NB4 (cell line): ENCODE measurements around the gene BCL7C.

Experiments
- DNase-seq: peaks from one replicate; pipeline ENCODE4 v3.0.0; 2010; ENCODE audit warnings: low read depth
- H3K4me3 ChIP-seq: one replicate; pipeline ENCODE4 v1.5.1; 2011; ENCODE audit warnings: mild to moderate bottlenecking, low read depth, low read length, moderate library complexity
- MYC ChIP-seq: IDR thresholded peaks from 2 replicates; pipeline ENCODE4 v1.6.1; 2011; ENCODE audit warnings: low read depth, low read length
- POLR2A ChIP-seq: IDR thresholded peaks from 2 replicates; pipeline ENCODE4 v1.6.1; 2011; ENCODE audit warnings: mild to moderate bottlenecking; ENCODE audit not compliant: insufficient read length; ENCODE audit errors: extremely low read depth
- TF ChIP-seq, protein P1 (sequence below): IDR thresholded peaks from 2 replicates; pipeline ENCODE4 v1.6.1; 2011; ENCODE audit warnings: low read depth, low read length
- TF ChIP-seq, protein P2 (sequence below): IDR thresholded peaks from one replicate; pipeline ENCODE4 v1.5.1; 2012; ENCODE audit warnings: low read depth, low read length

BCL7C gene

DNA sequence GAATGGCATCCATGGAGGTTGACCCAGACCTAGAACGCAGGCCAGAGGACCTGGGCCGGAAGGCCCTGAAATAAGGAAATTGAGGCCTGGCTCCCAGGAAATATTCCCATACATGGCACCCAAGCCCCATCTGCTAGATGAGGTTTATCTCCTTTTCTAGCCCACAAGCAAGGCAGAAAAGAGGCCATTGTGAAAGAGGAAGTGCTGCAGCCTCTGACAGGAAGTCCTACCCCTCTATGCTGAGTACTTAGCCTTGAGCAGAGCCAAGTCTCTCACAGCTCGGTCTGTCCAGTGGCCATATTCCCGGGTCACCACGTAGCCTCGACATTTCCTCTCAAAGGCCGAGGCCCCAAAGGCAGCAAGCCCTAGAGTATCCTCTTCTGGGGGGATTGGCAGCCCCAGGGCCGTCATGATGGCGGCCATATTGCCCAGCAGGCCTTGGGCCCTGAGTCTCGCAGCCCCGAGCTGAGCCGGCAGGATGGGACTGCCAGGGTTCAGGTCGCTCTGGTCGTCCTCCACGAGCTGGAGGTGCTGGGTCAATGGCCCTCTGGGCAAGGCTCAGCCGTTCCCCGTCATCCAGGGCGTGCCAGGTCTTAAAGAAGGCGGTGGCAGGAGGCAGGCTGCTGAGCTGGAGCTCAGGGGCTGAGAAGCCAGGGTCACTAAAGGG is 10.4 kb upstream of the BCL7C start:
- DNase-seq = peak; percentile 75
- H3K4me3 ChIP-seq = peak overlapping the region; percentile 32
- TF ChIP-seq POLR2A = no peak

DNA sequence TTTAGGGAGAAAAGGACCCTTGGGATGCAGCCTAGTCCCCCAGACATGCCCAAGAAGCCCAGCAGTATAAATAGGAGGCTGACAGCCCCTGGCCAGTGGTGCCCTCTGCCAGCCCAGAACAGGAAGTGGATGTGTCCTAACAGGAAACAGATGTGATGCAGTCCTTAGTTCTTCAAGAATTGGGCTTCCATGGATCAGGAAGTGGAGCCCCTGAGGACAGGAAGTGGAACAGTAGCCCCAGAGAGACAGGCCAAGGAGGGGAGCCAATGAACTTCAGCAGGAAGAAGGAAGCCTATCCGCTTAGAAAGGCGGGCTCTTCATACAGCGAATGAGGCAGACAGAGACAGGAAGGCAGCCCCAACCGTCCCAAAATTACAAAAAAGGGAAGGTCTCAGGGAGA is 9.7 kb upstream of the BCL7C start:
- H3K4me3 ChIP-seq = peak overlapping the region; percentile 32
- DNase-seq = peak; percentile 96

DNA sequence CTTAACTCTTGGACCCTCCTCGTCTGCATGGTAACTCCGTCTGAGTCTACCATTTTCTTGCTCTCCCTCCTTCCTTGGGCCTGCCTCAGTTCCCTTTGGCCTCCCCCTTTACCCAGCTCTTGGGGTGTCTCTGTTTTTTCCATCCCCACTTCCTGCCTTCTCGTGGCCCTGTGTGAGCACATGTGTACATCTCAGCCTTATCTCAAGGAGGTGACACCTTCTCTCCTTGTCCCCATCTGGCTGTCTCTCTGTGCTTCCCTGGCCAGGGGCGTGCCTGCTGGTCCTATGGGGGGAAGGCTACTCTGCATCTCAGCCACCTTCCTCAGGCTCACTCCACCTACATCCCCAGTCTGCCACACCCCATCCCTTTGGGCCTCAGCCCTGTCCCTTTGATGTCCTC is 9.1 kb upstream of the BCL7C start:
- H3K4me3 ChIP-seq = peak overlapping the region; percentile 32
- TF ChIP-seq, protein P1, sequence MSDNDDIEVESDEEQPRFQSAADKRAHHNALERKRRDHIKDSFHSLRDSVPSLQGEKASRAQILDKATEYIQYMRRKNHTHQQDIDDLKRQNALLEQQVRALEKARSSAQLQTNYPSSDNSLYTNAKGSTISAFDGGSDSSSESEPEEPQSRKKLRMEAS = peak; percentile 45; the same call in 1 of the 2 replicates
- TF ChIP-seq, protein P2, sequence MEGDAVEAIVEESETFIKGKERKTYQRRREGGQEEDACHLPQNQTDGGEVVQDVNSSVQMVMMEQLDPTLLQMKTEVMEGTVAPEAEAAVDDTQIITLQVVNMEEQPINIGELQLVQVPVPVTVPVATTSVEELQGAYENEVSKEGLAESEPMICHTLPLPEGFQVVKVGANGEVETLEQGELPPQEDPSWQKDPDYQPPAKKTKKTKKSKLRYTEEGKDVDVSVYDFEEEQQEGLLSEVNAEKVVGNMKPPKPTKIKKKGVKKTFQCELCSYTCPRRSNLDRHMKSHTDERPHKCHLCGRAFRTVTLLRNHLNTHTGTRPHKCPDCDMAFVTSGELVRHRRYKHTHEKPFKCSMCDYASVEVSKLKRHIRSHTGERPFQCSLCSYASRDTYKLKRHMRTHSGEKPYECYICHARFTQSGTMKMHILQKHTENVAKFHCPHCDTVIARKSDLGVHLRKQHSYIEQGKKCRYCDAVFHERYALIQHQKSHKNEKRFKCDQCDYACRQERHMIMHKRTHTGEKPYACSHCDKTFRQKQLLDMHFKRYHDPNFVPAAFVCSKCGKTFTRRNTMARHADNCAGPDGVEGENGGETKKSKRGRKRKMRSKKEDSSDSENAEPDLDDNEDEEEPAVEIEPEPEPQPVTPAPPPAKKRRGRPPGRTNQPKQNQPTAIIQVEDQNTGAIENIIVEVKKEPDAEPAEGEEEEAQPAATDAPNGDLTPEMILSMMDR = no peak
- TF ChIP-seq MYC = 0 out of 2 replicates have a peak, but pooled peaks have one; percentile 26
- DNase-seq = peak; percentile 47

More for the DNA sequence above, 9.7 kb upstream of the BCL7C start:
- TF ChIP-seq, protein P1 = peak; percentile 48
- TF ChIP-seq MYC = 0 out of 2 replicates have a peak, but pooled peaks have one; percentile 21
- peak; percentile 42 for TF ChIP-seq POLR2A
- TF ChIP-seq, protein P2 = no peak

DNA sequence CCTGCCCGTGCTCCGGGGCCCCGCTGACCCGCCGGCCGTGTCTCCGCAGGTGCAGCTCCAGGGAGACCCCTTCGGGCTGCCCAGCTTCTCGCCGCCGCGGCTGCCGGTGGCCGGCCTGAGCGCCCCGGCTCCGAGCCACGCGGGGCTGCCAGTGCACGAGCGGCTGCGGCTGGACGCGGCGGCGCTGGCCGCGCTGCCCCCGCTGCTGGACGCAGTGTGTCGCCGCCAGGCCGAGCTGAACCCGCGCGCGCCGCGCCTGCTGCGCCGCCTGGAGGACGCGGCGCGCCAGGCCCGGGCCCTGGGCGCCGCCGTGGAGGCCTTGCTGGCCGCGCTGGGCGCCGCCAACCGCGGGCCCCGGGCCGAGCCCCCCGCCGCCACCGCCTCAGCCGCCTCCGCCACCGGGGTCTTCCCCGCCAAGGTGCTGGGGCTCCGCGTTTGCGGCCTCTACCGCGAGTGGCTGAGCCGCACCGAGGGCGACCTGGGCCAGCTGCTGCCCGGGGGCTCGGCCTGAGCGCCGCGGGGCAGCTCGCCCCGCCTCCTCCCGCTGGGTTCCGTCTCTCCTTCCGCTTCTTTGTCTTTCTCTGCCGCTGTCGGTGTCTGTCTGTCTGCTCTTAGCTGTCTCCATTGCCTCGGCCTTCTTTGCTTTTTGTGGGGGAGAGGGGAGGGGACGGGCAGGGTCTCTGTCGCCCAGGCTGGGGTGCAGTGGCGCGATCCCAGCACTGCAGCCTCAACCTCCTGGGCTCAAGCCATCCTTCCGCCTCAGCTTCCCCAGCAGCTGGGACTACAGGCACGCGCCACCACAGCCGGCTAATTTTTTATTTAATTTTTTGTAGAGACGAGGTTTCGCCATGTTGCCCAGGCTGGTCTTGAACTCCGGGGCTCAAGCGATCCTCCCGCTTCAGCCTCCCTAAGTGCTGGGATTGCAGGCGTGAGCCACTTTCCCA is 8.4 kb upstream of the BCL7C start:
- DNase-seq = peak; percentile 79
- TF ChIP-seq, protein P1 = peak; percentile 4; the same call in 1 of the 2 replicates
- peak; percentile 57 for TF ChIP-seq MYC
- TF ChIP-seq POLR2A = peak; percentile 57
- TF ChIP-seq, protein P2 = no peak
- H3K4me3 ChIP-seq = peak overlapping the region; percentile 61

DNA sequence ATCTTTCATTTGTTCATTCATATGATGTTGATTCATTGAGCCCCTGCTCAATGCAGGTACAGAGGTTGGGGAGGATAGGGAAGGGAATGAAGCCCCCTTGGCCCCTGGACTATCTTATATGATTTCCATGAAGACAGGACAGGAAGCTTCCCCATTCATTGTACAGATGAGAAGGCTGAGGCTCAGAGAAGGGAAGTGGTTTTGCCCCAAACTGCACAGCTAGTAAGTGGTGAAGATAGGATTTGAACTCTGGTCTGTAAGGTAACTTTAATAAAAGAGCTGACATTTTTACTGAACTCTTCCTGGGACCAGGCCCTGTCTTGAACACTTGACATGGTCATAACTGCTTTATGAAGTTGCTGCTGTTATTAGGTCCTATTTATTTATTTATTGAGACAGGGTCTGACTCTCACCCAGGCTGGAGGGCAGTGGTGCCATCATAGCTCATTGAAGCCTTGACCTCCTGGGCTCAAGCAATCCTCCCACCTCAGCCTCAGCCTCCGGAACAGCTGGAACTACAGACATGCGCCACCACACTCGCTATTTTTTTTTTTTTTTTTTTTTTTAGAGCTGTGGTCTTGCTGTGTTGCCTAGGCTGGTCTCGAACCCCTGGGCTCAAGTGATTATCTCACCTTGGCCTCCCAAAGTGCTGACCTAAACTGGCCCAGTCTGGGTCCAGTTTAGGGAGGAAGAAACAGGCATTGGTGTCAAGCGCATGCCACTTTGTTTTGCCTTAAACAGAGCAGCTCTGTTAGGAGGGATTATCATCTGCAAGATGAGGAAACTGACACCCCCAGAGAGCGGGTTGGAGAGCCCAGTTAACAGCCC is 7.5 kb upstream of the BCL7C start:
- peak overlapping the region; percentile 61 for H3K4me3 ChIP-seq
- peak; percentile 40 for DNase-seq
- no peak for TF ChIP-seq POLR2A
- TF ChIP-seq, protein P2 = no peak
- TF ChIP-seq MYC = no peak
- TF ChIP-seq, protein P1 = no peak
